ENCODE measurements around the gene TUBB.
"Not testable (repeated sequence)": the region's sequence is repeated elsewhere in the genome, so short reads cannot be mapped to it uniquely, and the experiment has no call there.

TUBB gene

DNA sequence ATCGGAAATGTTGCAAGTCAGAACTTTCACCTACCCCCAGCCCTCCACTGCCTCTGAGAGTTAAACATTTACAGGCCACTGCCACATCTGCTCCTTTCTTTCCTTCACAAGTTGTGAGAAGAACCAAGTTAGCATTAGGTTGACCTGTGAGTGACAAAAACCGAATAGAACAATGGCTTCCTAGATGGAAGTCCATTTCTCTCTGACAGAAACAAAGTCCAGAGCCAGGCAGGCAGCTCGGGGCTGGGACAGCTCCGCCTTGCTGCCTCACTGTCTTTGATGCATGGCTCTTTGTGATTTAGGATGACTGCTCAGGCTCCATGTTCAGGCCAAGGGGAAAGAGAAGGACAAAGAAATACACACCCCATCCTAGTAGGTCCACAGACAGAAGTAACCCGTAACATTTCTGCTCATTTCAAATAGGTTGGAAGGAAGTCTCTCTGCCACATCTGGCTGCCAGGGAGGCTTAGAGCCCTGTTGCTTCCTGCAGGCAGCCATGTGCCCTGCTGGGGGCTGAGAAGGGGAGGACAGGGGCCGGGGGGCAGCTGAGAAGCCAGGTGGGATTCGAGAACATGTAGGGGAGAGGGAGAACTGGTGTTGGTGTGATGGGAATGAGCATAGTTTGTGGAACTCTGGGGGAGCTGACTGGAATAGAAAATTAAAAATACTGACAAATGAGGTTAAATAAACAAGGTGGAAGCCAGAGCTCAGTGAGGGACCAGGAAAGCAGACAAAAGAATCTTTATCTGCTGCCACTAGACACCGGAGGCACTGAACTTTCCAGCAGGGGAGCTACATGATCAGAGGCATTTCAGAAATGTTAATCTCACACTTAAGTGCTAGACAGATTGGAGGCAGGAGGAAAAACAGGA lies 43.7 kb downstream of the TUBB start:
- DNase-seq, result no peak

DNA sequence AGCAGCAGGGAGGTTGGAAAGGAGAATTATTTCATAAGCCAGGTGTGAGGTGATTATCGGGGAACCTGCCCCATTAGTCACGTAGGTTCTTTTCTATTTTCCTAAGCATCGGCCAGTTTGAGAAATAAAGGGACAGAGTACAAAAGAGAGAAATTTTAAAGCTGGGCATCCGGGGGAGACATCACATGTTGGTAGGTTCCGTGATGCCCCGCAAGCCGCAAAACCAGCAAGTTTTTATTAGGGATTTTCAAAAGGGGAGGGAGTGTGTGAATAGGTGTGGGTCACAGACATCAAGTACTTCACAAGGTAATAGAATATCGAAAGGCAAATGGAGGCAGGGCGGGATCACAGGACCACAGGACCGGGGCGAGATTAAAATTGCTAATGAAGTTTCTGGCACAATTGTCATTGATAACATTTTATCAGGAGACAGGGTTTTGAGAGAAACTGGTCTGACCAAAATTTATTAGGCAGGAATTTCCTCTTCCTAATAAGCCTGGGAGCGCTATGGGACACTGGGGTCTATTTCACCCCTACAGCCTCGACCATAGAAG lies 44.4 kb downstream of the TUBB start:
- DNase-seq, result not testable (repeated sequence)

DNA sequence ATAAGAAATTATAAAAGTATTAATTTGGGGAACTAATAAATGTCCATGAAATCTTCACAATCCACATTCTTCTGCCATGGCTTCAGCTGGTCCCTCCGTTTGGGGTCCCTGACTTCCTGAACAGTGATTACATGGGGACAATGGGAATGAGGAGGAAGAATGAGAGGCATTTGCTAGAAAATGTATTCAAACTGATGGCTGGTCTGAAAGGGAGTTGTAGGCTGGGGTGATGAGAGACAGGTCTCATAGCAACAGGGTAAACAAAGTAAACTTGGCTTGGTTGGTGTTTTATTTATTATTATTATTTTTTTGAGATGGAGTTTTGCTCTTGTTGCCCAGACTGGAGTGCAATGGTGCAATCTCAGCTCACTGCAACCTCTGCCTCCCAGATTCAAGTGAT lies 45.3 kb downstream of the TUBB start:
- not testable (repeated sequence) for DNase-seq

DNA sequence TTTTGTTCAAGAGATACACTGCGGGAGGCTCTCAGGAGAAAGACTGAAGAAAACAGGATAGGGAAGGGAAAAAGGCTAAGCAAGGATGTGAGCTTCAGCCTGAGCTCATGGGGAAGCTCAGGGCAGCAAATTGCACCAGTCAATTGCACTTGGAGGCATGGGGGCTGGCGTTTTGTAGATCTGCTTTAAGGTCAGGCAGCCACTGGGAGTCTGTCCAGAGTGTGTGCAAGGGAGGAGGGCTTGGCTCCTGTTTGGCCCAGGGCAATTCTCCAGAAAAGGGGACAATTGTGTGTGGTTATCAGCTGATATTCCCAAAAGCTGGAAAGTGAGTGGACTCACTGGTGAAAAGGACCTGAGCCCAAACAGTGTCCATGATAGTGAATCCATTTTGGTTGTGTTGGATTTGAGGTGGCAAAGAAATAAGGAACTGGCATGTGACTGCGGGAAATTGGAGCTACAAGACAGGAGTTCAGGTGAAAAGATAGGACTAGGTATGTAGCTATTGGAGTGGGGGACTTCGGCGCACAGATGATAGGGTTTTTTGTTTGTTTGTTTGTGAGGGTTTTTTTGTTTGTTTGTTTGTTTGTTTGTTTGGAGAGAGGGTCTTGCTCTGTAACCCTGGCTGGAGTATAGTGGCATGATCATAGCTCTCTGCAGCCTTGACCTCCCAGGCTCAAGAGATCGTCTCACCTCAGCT lies 46.5 kb downstream of the TUBB start:
- no peak for DNase-seq

DNA sequence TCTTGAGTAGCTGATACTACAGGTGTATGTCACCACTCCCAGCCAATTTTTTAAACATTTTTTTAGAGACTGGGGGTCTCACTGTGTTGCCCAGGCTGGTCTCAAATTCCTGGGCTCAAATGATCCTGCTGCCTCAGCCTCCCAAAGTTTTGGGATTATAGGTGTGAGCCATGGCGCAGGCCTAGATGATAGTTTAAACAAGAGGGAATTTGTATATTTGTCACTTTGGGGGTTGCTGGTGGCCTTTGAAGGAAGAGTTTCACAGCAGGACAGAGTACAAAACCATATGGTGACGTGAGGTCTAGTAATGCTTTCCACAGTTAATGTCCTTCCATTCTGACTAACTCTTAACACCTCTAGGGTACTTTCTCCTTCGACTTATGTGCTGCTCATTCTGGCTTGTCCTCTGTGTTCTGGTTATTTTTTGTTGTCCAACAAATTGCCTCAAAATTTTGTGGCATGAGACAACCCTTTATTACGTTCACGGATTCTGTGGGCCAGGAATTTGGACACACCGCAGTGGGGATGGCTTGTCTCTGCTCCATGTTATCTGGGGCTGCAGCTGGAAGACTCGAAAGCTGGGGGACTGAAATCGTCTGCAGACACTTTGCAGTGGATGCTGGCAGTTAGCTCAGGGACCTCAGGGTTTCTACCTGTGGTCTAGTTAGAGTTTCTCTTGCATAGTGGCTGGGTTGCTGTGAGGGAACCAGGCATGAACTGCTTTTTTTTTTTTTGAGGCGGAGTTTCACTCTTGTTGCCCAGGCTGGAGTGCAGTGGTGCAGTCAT lies 47.2 kb downstream of the TUBB start:
- no peak for DNase-seq

DNA sequence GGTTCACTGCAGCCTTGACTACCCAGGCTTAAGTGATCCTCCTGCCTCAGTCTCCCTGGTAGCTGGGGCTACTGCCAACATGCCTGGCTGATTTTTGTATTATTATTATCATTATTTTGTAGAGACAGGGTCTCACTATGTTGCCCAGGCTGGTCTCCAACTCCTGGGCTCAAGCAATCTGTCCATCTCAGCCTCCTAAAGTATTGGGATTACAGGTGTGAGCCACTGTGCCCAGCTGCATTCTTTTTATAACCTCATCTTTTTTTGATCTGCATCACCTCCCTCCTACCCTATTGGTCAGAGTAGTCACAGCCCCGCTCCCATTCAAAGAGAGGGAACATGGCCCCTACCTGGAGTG lies 47.8 kb downstream of the TUBB start:
- DNase-seq, result no peak

DNA sequence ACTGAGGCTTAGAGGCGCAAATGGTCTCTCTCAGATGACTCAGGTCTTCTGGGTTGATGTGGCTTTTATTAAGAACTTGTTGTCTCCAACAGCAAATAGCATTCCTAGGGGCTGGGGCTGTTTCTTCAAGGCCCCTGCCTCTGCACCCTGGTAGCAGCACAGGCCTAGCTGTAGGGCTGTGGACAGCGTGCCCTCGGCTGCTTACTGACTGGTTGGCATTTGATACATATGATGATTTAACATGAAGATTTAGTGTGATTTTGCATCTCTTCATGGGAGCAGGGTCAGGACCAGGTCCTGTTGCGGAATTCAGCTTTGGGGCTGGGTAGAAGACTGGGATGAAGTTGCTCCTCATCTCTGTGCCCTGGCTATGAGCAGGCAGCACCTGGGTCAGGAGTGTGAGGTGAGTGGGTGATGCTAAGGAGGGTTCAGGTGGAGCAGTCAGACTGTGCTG lies 48.5 kb downstream of the TUBB start:
- DNase-seq, result no peak

DNA sequence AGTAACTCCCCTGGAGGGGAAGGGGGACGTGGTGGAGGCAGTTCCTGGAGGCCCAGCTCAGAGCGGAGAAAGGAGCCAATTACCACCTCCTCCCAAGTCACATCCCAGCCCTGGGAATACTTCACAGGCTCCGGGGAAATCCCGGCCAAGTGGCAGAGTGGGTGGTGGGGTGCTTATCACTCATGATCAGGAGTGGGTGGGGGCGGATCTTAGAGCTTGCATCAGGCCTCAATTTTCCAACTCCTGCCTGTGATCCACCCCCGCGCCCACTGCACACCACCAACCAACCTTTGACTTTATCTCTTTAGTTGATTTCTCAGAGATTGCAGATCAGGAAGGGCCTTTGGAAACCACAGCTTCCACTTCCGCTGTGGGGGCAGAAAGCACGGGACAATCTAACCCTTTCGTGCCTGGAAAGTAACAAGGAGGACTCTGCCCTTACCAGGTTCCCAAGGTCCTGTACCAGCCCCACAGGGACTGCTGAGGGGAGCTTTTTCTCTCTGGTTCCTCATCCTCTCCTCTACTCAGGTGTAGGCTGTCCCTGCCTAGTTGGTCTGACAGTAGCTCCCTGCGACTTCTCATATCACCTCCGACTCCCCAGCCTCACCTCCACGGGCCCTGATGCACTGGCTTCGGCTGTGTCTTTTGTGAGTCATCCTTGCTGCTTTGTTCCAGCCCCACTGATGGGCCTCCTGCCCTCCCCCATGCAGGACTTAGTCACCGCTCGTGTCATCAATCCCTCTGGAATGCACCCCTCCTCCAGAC lies 49.1 kb downstream of the TUBB start:
- peak; percentile 46 for DNase-seq

DNA sequence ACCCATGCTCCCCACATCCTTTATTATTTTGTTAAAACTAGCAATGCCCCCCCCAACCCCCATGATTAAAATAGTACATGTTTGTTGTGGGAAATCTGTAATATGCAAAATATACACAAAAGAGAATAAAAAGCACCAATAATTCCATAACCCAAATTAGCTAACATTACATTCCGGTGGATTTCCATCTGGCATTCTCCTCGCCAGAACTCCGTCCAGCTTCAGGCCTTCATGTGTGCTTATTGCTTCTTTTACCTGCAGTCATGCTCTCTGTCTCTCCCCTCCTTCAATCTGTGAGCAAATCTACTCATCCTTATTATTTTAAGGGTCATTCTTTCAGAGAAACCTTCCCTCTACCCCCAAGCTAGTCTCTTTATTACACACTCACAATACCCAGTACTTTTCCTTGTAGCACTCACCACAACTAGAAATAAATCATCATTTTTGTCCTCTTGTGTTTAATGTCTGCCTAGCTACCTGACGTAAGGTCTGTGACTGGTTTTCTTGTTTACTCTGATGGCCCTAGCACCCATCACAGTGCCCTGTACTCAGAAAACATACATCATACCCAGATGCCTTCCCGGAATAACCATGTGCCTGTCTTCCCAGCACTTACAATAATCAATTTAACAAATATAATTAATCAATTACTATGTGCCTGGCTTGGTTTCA lies 49.8 kb downstream of the TUBB start:
- no peak for DNase-seq

DNA sequence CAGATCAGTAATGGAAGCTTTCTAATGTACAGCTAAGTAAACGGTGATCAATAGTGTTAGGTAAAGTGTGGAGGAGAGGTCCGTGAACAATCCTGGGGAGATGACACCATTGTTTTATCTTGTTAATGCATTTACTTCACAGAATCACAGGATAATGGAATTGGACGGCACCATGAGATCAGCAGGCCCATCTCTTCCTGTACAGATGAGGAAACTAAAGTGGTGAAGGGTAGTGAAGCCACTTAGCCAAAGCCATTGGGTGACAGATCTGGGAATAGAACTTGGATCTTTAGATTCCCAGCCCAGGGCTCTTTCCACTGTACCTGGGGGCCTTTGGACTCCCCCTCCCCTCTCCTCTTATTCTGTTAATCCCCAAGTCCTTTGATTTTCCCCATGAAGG lies 50.4 kb downstream of the TUBB start:
- DNase-seq, result no peak

DNA sequence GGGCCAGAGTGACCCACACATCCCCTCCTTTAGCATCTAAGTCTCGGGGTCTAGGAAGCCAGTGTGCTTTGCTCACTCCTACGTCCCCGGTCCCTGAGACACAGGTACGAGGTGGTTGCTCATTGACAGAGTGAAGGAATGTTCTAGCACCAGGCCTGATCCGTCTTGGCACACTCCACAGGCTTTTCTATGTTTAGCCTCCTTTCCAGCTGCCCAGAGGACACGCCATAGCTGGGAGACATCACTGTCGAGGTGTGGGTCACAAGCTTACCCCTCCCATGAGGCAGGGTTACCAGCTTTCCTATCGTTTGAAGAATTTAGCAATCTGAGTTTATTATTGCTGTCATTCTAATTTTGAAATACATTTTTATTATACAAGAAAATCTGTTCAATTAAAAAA lies 54.5 kb downstream of the TUBB start:
- DNase-seq, result no peak
